Measurements from ENCODE around the gene MCOLN1.
A peak's percentile ranks its signal among the peaks of the same experiment; 100 is the strongest.

The MCOLN1 gene

DNA sequence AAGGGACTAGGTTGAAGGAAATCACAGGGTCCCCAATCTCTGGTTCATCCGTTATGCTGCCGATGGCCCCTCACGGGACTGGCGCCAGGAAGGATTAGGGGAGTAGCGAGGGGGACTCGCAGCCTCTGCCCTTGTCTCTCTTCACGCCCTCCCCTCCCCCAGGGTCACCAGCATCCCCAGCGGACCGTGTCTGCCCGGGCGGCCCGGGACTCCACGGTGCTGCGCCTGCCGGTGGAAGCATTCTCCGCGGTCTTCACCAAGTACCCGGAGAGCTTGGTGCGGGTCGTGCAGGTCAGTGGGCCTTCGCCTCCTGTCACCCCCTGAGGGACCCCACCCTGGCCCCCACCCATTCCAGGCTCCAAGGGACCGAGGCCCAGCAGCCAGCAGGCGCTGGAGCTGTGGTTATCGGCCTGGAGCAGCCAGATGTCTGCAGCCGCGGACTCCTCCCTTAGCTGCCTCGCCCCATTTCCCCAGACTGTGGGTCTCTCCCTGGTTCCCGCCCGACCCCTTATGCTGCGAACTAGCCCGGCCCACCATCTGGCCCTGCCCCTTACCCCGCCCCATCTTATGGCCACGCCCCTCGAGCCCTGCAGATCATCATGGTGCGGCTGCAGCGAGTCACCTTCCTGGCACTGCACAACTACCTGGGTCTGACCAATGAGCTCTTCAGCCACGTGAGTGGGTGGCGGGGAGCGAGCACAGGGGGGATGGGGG is 18.5 kb downstream of the MCOLN1 start:
- Mint-ChIP-seq H3K4me1 (ENCODE audit: low read depth) (peaks cover 26% of the 10 kb centered on the region), H3K36me3 (ENCODE audit: low read depth) (peaks cover 70% of the 10 kb centered on the region), H3K4me3 (no peak overlapping the region), H3K9me3 (no peaks in the 10 kb centered on the region), H3K27ac (no peak overlapping the region), H3K27me3 (no peaks in the 10 kb centered on the region)
- peak; percentile 61 for DNase-seq

DNA sequence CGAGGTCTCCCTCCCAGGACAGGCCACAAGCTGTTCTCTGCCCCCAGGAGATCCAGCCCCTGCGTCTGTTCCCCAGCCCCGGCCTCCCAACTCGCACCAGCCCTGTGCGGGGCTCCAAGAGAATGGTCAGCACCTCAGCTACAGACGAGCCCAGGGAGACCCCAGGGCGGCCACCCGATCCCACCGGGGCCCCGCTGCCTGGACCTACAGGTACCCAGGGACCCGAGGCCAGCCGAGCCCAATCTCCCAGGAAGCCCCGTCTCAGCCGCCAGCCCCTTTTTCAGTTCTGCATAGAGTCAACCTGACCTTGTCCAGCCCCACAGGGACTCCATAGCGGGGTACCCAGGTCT is 19.0 kb downstream of the MCOLN1 start:
- Mint-ChIP-seq H3K4me3 (no peak overlapping the region), H3K27me3 (no peaks in the 10 kb centered on the region), H3K36me3 (ENCODE audit: low read depth) (peaks cover 68% of the 10 kb centered on the region), H3K4me1 (ENCODE audit: low read depth) (peaks cover 26% of the 10 kb centered on the region), H3K9me3 (no peaks in the 10 kb centered on the region), H3K27ac (no peak overlapping the region)
- no peak for DNase-seq

DNA sequence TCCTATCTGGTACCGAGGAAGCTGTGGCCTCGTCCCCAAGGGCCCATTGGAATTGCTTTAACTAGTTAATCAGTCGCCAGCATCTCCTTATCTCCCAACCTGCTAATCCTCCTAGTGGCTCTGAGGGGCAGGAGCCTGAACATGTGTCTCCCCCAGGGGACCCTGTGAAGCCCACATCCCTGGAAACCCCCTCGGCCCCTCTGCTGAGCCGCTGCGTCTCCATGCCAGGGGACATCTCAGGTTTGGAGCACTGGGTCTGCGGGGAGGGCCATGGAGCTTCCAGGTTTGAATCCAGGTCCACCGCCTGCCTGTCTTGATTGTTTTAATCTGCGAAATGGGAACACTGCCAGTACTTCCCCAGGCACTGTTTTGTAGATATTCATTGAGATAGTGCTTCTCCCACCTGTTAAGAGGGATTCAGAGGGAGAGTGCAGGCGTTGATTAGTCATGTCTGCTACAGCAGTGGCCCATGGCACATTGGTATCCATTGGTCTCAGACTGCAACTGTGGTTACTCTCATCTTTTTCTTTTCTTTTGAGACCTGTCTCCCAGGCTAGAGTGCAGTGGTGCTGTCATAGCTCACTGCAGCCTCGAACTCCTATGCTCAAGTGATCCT is 19.5 kb downstream of the MCOLN1 start:
- Mint-ChIP-seq H3K4me1 (ENCODE audit: low read depth) (peaks cover 24% of the 10 kb centered on the region), H3K36me3 (ENCODE audit: low read depth) (peaks cover 66% of the 10 kb centered on the region), H3K27me3 (no peaks in the 10 kb centered on the region), H3K9me3 (no peaks in the 10 kb centered on the region), H3K4me3 (no peak overlapping the region), H3K27ac (no peak overlapping the region)
- DNase-seq, result no peak

- DNase-seq, result no peak
- Mint-ChIP-seq H3K4me3 (no peak overlapping the region), H3K27ac (no peak overlapping the region), H3K27me3 (no peaks in the 10 kb centered on the region), H3K36me3 (ENCODE audit: low read depth) (peaks cover 66% of the 10 kb centered on the region), H3K9me3 (no peaks in the 10 kb centered on the region), H3K4me1 (ENCODE audit: low read depth) (peaks cover 25% of the 10 kb centered on the region)
Measured at GRCh38 chr19:7542556-7543348, 20.3 kb downstream of the MCOLN1 start.

DNA sequence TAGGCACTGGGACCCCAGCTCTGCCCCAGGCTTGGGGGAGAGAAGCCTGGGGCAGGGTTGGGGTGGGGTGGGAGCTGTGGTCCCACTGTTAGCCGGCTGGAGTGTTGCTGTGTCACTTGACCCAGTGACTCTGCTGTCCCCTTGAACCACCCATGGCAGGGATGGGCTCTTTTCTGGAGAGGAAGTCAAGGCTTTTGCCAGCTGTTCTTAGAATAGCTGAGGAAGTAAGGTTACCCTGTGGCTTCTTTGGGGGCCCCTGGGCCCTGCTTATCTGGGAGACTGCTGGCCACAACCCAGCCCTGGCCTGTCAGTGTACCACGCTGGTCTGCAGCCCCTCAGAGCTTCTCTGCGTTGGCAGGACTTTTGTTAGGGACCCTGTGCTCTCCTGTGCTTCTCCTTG is 22.2 kb downstream of the MCOLN1 start:
- no peak overlapping the region for H3K27ac Mint-ChIP-seq
- peaks cover 58% of the 10 kb centered on the region for H3K36me3 Mint-ChIP-seq (ENCODE audit: low read depth)
- DNase-seq, result no peak
- no peak overlapping the region for H3K4me3 Mint-ChIP-seq
- no peaks in the 10 kb centered on the region for H3K9me3 Mint-ChIP-seq
- peaks cover 25% of the 10 kb centered on the region for H3K4me1 Mint-ChIP-seq (ENCODE audit: low read depth)
- H3K27me3 Mint-ChIP-seq, result no peaks in the 10 kb centered on the region

DNA sequence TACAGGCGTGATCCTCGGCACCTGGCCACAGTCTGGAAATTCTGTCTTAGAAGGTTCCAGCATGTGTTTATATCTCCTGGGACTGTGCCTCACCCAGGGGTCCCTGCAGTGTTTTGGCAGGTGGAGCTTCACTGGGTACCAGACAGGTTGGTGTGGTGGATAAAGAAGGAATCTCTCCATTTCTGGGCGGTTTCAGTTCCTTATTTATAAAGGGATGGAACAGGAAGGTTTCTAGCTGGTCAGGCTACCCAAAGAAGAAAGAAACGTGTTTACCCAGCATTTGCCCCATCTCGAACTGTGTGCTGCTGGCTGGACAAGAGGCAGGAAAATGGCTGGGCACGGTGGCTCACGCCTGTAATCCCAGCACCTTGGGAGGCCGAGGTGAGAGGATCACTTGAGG is 22.9 kb downstream of the MCOLN1 start:
- Mint-ChIP-seq H3K4me3 (no peak overlapping the region), H3K36me3 (ENCODE audit: low read depth) (peaks cover 58% of the 10 kb centered on the region), H3K27ac (peak overlapping the region; percentile 57), H3K27me3 (no peaks in the 10 kb centered on the region), H3K9me3 (no peaks in the 10 kb centered on the region), H3K4me1 (ENCODE audit: low read depth) (peaks cover 25% of the 10 kb centered on the region)
- DNase-seq, result no peak

DNA sequence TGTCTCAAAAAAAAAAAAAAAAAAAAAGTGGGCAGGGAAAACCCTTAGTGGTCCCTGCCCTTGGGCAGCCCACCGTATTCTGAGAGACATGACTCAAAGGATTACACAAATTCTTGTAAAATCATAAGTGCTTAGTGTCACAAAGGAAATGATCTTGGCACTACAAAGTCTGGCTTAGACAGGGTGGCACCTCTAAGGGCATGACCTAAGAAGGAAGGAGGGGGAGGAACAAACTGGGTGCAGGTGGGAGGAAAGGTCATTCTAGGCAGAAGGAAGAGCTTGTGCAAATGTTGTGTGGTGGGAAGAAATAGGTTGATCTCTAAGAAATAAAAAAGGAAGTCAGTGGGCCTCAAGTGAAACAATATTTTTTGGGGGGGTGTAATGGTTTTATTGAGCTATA is 23.5 kb downstream of the MCOLN1 start:
- Mint-ChIP-seq H3K27me3 (no peaks in the 10 kb centered on the region), H3K9me3 (no peaks in the 10 kb centered on the region), H3K36me3 (ENCODE audit: low read depth) (peaks cover 61% of the 10 kb centered on the region), H3K27ac (peak overlapping the region; percentile 80), H3K4me1 (ENCODE audit: low read depth) (peaks cover 28% of the 10 kb centered on the region), H3K4me3 (no peak overlapping the region)
- no peak for DNase-seq

- Mint-ChIP-seq H3K4me3 (no peak overlapping the region), H3K4me1 (ENCODE audit: low read depth) (peaks cover 27% of the 10 kb centered on the region), H3K27ac (peak overlapping the region; percentile 73), H3K36me3 (ENCODE audit: low read depth) (peaks cover 62% of the 10 kb centered on the region), H3K27me3 (no peaks in the 10 kb centered on the region), H3K9me3 (no peaks in the 10 kb centered on the region)
- no peak for DNase-seq
Measured at GRCh38 chr19:7547159-7547558, 24.7 kb downstream of the MCOLN1 start.

GRCh38 chr19:7549429-7550148 is 27.2 kb downstream of the MCOLN1 start:
- Mint-ChIP-seq H3K36me3 (ENCODE audit: low read depth) (peaks cover 61% of the 10 kb centered on the region), H3K4me1 (ENCODE audit: low read depth) (peaks cover 23% of the 10 kb centered on the region), H3K4me3 (no peak overlapping the region), H3K27me3 (no peaks in the 10 kb centered on the region), H3K27ac (no peak overlapping the region), H3K9me3 (no peaks in the 10 kb centered on the region)
- DNase-seq, result no peak

GRCh38 chr19:7550169-7550770 is 27.8 kb downstream of the MCOLN1 start:
- DNase-seq, result no peak
- H3K27ac Mint-ChIP-seq, result no peak overlapping the region
- H3K4me3 Mint-ChIP-seq, result no peak overlapping the region
- H3K4me1 Mint-ChIP-seq (ENCODE audit: low read depth), result peaks cover 22% of the 10 kb centered on the region
- peaks cover 60% of the 10 kb centered on the region for H3K36me3 Mint-ChIP-seq (ENCODE audit: low read depth)
- H3K27me3 Mint-ChIP-seq, result no peaks in the 10 kb centered on the region
- no peaks in the 10 kb centered on the region for H3K9me3 Mint-ChIP-seq

DNA sequence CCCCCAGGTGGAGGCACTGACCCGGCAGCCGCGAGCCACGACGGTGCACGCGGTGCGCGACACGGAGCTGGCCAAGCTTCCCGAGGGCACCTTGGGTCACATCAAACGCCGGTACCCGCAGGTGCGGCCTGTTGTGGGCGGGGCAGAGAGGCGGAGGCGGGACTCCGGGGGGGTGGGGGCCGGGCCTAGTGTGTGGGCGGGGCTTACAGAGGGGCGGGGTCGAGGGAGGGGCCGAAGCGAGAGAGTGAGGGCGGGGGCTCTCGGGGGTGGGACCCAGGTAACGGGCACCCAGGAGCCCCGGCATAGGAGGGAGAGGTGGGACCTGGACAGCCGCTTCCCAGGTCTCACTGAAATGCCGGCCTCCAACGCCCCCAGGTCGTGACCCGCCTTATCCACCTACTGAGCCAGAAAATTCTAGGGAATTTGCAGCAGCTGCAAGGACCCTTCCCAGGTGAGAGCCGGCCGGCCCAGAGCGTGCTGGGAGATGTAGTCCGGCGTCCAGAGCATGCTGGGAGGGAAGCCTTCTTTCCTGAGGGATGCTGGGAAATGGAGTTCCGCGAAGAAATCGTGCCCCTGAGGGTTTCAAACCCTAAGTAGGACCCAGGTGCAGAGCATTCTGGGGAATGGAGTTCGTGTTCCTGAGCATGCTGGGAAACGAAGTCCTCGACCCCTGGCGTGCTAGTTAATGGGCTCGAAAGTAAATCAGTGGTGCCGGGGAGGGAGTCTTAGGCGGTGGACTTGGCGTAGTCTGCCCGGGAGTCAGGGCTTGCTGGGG is 28.8 kb downstream of the MCOLN1 start:
- Mint-ChIP-seq H3K9me3 (no peaks in the 10 kb centered on the region), H3K36me3 (ENCODE audit: low read depth) (peaks cover 61% of the 10 kb centered on the region), H3K27me3 (no peaks in the 10 kb centered on the region), H3K4me3 (no peak overlapping the region), H3K4me1 (ENCODE audit: low read depth) (peaks cover 15% of the 10 kb centered on the region), H3K27ac (no peak overlapping the region)
- DNase-seq, result peak; percentile 46

DNA sequence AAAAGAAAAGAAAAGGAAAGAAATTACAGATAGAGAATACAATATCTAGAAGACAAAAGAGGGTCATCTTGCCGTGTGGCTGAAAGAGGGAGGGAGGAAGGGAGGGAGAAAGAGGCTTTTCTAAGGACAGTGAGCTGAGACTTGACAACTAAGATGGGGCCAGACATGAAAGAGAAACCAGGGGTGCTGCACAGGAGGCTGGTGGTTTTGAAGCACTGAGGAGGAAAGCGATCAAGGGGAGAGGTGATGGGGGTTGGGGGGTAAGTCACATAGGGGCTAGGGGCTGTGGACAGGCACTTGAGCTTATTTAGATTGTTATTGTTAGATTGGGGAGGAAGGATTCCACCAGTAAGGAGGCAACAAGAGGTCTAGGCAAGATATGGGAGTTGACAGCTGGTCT is 30.4 kb downstream of the MCOLN1 start:
- Mint-ChIP-seq H3K27ac (no peak overlapping the region), H3K4me1 (ENCODE audit: low read depth) (peaks cover 6% of the 10 kb centered on the region), H3K4me3 (no peak overlapping the region), H3K27me3 (no peaks in the 10 kb centered on the region), H3K9me3 (no peaks in the 10 kb centered on the region), H3K36me3 (ENCODE audit: low read depth) (peaks cover 70% of the 10 kb centered on the region)
- no peak for DNase-seq

- no peaks in the 10 kb centered on the region for H3K9me3 Mint-ChIP-seq
- no peaks in the 10 kb centered on the region for H3K27me3 Mint-ChIP-seq
- H3K4me3 Mint-ChIP-seq, result no peak overlapping the region
- peaks cover 6% of the 10 kb centered on the region for H3K4me1 Mint-ChIP-seq (ENCODE audit: low read depth)
- H3K27ac Mint-ChIP-seq, result no peak overlapping the region
- DNase-seq, result no peak
- peaks cover 84% of the 10 kb centered on the region for H3K36me3 Mint-ChIP-seq (ENCODE audit: low read depth)
Measured at GRCh38 chr19:7554565-7554964, 32.1 kb downstream of the MCOLN1 start.
